ENCODE measurements around the gene CEP170B. TPM values are rescaled to one million over a fixed set of nuclear protein-coding genes. Genes with fewer than 3 reads are reported as not detected.

CEP170B gene
- total and polyA plus RNA-seq, 4 donors = 1.5 to 10.9 (median 6.7) TPM

GRCh38 chr14:104822821-104823615 lies 42.0 kb upstream of the CEP170B start:
- DNase-seq (ENCODE audit: low spot score) = no peak
- 90% methylated on average over 22 of the region's 22 CpGs for WGBS

More at GRCh38 chr14:104822821-104823615, 42.0 kb upstream of the CEP170B start:
- Histone ChIP-seq H3K9ac (ENCODE audit: low read depth in 1 of 2, low read length in 2 of 2) (no peak overlapping the region), H3K27ac (ENCODE audit: low read depth in 1 of 2, low read length in 2 of 2) (no peak overlapping the region), H3K36me3 (ENCODE audit: control insufficient read depth in 4 of 4, insufficient read depth in 3 of 4, low read depth in 1 of 4, low read length in 3 of 4) (no peaks in the 10 kb centered on the region), H3K4me3 (ENCODE audit: low read depth in 1 of 3, low read length in 3 of 3) (no peak overlapping the region), H3K27me3 (ENCODE audit: control insufficient read depth in 4 of 4, insufficient read depth in 4 of 4, low read length in 3 of 4) (peaks cover 0 to 2% (median 0%) of the 10 kb centered on the region in 4 donors), H3K4me1 (ENCODE audit: control insufficient read depth in 4 of 4, insufficient read depth in 4 of 4, low read length in 3 of 4) (peaks cover 6 to 21% (median 13%) of the 10 kb centered on the region in 4 donors), H3K9me3 (ENCODE audit: control insufficient read depth in 4 of 4, low read length in 3 of 4) (no peaks in the 10 kb centered on the region)
- no peak for TF ChIP-seq SP1 (IDR thresholded peaks at IDR 0.05)
- TF ChIP-seq GABPA (IDR thresholded peaks at IDR 0.05 in 1 of 2, conservative IDR thresholded peaks at IDR 0.05 in 1 of 2) = no peak
- TF ChIP-seq RAD21 (IDR thresholded peaks at IDR 0.05) = no peak
- TF ChIP-seq EGR1 (IDR thresholded peaks at IDR 0.05; ENCODE audit: low read depth in 2 of 2) = no peak
- no peak for TF ChIP-seq ATF3 (IDR thresholded peaks at IDR 0.05)
- TF ChIP-seq, protein P1, sequence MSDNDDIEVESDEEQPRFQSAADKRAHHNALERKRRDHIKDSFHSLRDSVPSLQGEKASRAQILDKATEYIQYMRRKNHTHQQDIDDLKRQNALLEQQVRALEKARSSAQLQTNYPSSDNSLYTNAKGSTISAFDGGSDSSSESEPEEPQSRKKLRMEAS (IDR thresholded peaks at IDR 0.05) = no peak
- TF ChIP-seq HNF4G (IDR thresholded peaks at IDR 0.05) = no peak
- no peak for TF ChIP-seq FOXA1 (IDR thresholded peaks at IDR 0.05)
- TF ChIP-seq ZBTB33 (IDR thresholded peaks at IDR 0.05) = no peak
- no peak for TF ChIP-seq TAF1 (conservative IDR thresholded peaks at IDR 0.05)
- no peak for TF ChIP-seq REST (IDR thresholded peaks at IDR 0.05)
- no peak for TF ChIP-seq CTCF (IDR thresholded peaks at IDR 0.05; ENCODE audit: low read depth, low read length, missing input control)
- TF ChIP-seq HNF4A (conservative IDR thresholded peaks at IDR 0.05) = no peak
- TF ChIP-seq YY1 (IDR thresholded peaks at IDR 0.05) = no peak
- no peak for TF ChIP-seq JUND (IDR thresholded peaks at IDR 0.05)
- TF ChIP-seq RXRA (IDR thresholded peaks at IDR 0.05) = no peak
- TF ChIP-seq FOXA2 (IDR thresholded peaks at IDR 0.05) = no peak
